K562 (cell line): ENCODE results near the gene DAPK1. TPM values are rescaled to one million over a fixed set of nuclear protein-coding genes. Genes with fewer than 3 reads are reported as not detected.

Experiments used
- ATAC-seq: fragments of 200-7000 bp; cut with Tn5 transposase; 3 replicates; pipeline ENCODE4 v1.9.1; 2020; ENCODE audit warnings: moderate library complexity
- BruUV-seq: library from RNA; stranded (reverse); fragments of 400-500 nt; replicated peaks from 2 replicates; lab custom pipeline; 2021; lab: Mats Ljungman, UMichigan
- CTCF ChIA-PET: fragments of 300-600 bp; formaldehyde crosslinking; extraction: SDS; loops from one replicate; lab custom pipeline; 2021; ENCODE audit warnings: low intra/inter-chr PET ratio; lab: Yijun Ruan, JAX
- POLR2A ChIA-PET: fragments of 300-600, 350-650 bp; sonication (Branson Sonifier 250); formaldehyde crosslinking; extraction: SDS; loops from one replicate; lab custom pipeline; 2021; ENCODE audit warnings: antibody characterized with exemption, inconsistent platforms; lab: Yijun Ruan, JAX
- DNase-seq, 4 experiments: peaks; one replicate each; pipeline versions ENCODE4 v3.0.0 to v3.0.0-alpha.2; 2011 to 2018; ENCODE audit warnings: low spot score in 3 of 4, mixed read lengths in 3 of 4; ENCODE audit errors: extremely low read depth in 1 of 4
- FAIRE-seq: peaks from 2 replicates; lab custom pipeline; 2011; peaks lifted over from hg19 to GRCh38; lab: Jason Lieb, UNC
- H2AFZ ChIP-seq: 2 replicates; pipeline ENCODE4 v1.6.0; 2011; ENCODE audit warnings: low read depth, low read length, control low read depth, inconsistent platforms
- H3K27ac ChIP-seq: fragments of 200-600 bp; 3 replicates; pipeline ENCODE4 v1.8.0; 2011; ENCODE audit warnings: low read depth, mild to moderate bottlenecking, control low read depth, inconsistent platforms, low read length, moderate library complexity, mixed read lengths; ENCODE audit errors: extremely low read depth
- H3K27me3 ChIP-seq, 2 experiments: fragments of 300-600 bp in 1 of 2; 2 replicates in 1 of 2; 3 replicates in 1 of 2; pipeline versions ENCODE4 v1.6.0 to v1.8.0; 2011; ENCODE audit warnings: inconsistent platforms in 2 of 2, low read length in 2 of 2, mild to moderate bottlenecking in 1 of 2, mixed read lengths in 1 of 2, moderate library complexity in 1 of 2; ENCODE audit not compliant: control insufficient read depth in 2 of 2, insufficient read depth in 2 of 2
- H3K36me3 ChIP-seq: fragments of 300-600 bp; 3 replicates; pipeline ENCODE4 v1.8.0; 2011; ENCODE audit warnings: mild to moderate bottlenecking, low read length, inconsistent platforms; ENCODE audit not compliant: control insufficient read depth, insufficient read depth
- H3K4me1 ChIP-seq, 2 experiments: fragments of 200-600 bp in 1 of 2; replicated peaks in 1 of 2; 2 replicates in 1 of 2; 3 replicates in 1 of 2; pipeline versions ENCODE4 v1.5.1 to v1.8.0; 2011; ENCODE audit warnings: inconsistent platforms in 2 of 2, low read length in 2 of 2, mild to moderate bottlenecking in 1 of 2, mixed read lengths in 1 of 2, moderate library complexity in 1 of 2; ENCODE audit not compliant: control insufficient read depth in 2 of 2, insufficient read depth in 2 of 2
- H3K4me2 ChIP-seq: 2 replicates; pipeline ENCODE4 v1.6.1; 2011; ENCODE audit warnings: low read length, control low read depth, inconsistent platforms, mixed read lengths; ENCODE audit not compliant: insufficient read depth
- H3K4me3 ChIP-seq: fragments of 200-600 bp; sonication (generic), shearing (Covaris generic); 2 replicates; pipeline ENCODE4 v1.5.1; 2016; ENCODE audit warnings: control low read depth, inconsistent platforms
- H3K79me2 ChIP-seq: fragments of 200-600 bp; 3 replicates; pipeline ENCODE4 v1.8.0; 2011; ENCODE audit warnings: low read length, inconsistent platforms; ENCODE audit not compliant: control insufficient read depth, insufficient read depth
- H3K9ac ChIP-seq, 2 experiments: 2 replicates each; pipeline versions ENCODE4 v1.6.0 to v1.6.1; 2011; ENCODE audit warnings: low read depth in 2 of 2, low read length in 2 of 2, control low read depth in 1 of 2, inconsistent platforms in 1 of 2, mild to moderate bottlenecking in 1 of 2, mixed read lengths in 1 of 2; ENCODE audit not compliant: insufficient read depth in 1 of 2
- H3K9me1 ChIP-seq: one replicate; pipeline ENCODE4 v1.6.0; 2011; ENCODE audit warnings: inconsistent platforms, mild to moderate bottlenecking, low read length, moderate library complexity; ENCODE audit not compliant: control insufficient read depth, insufficient read depth
- H3K9me3 ChIP-seq: replicated peaks from 2 replicates; pipeline ENCODE4 v1.5.1; 2011; ENCODE audit warnings: low read depth, low read length, inconsistent platforms; ENCODE audit not compliant: control insufficient read depth, insufficient read depth
- H4K20me1 ChIP-seq: replicated peaks from 2 replicates; pipeline ENCODE4 v1.6.1; 2011; ENCODE audit warnings: low read length, inconsistent platforms, mixed read lengths; ENCODE audit not compliant: control insufficient read depth, insufficient read depth
- ETV1 ChIP-seq: fragments of 450-650 bp; conservative IDR thresholded peaks from 2 replicates; pipeline ENCODE4 v1.6.1; 2016; ENCODE audit warnings: missing genetic modification characterization, control low read depth, low read depth, missing compliant biosample characterization
- ILF3 ChIP-seq: fragments of 450-650 bp; IDR thresholded peaks from 2 replicates; pipeline ENCODE4 v1.6.1; 2018; ENCODE audit warnings: antibody characterized with exemption, mild to moderate bottlenecking, moderate library complexity, borderline replicate concordance
- PTBP1 ChIP-seq: fragments of 200-400 bp; formaldehyde crosslinking; IDR thresholded peaks from 2 replicates; pipeline ENCODE4 v1.6.1; 2017; ENCODE audit warnings: low read depth, low read length
- REST ChIP-seq, 2 experiments: fragments of 450-650 bp; formaldehyde crosslinking in 1 of 2; IDR thresholded peaks; 2 replicates each; pipeline versions ENCODE4 v1.4.0 to v1.6.1; 2014 to 2020; ENCODE audit warnings: mild to moderate bottlenecking in 2 of 2, borderline replicate concordance in 1 of 2, low read depth in 1 of 2
- SP2 ChIP-seq: IDR thresholded peaks from 2 replicates; pipeline ENCODE4 v1.6.1; 2011; ENCODE audit warnings: mild to moderate bottlenecking, low read depth, low read length, moderate library complexity; ENCODE audit not compliant: poor library complexity, severe bottlenecking; ENCODE audit errors: extremely low read depth
- ZNF408 ChIP-seq: fragments of 250-450 bp; sonication (Bioruptor Pico); IDR thresholded peaks from 2 replicates; pipeline ENCODE4 v1.4.0; 2020; ENCODE audit warnings: low read depth, mild to moderate bottlenecking, moderate library complexity
- ZNF644 ChIP-seq: fragments of 200-800 bp; sonication (Bioruptor generic); IDR thresholded peaks from 2 replicates; pipeline ENCODE4 v1.6.1; 2016; ENCODE audit warnings: low read depth, missing genetic modification characterization, missing compliant biosample characterization
- ZNF668 ChIP-seq: fragments of 250-450 bp; sonication (Bioruptor Pico); IDR thresholded peaks from 2 replicates; pipeline ENCODE4 v1.8.0; 2022; ENCODE audit warnings: mild to moderate bottlenecking, inconsistent platforms
- WGBS: fragments of 100-300 bp; shearing (Covaris generic); methylation state at CpG from one replicate; pipeline ENCODE4 v1.1.6; 2016; ENCODE audit warnings: low coverage, mixed read lengths; ENCODE audit not compliant: insufficient coverage; ENCODE audit errors: missing lambda C conversion rate; 5-methylcytosine and 5-hydroxymethylcytosine counted together
- in situ Hi-C: fragments of 300-500 bp; cut with MboI; formaldehyde crosslinking; loops from 4 replicates; pipeline ENCODE4 v1.15.0; 2018; ENCODE audit warnings: inconsistent platforms, mixed read lengths
- intact Hi-C: fragments of 100-400 bp; cut with micrococcal nuclease; formaldehyde crosslinking; loops from 2 replicates; pipeline ENCODE4 v1.14.2; 2022
- polyA plus RNA-seq, 8 experiments: library from polyadenylated mRNA; depleted of rRNA in 4 of 8; stranded (reverse) in 5 of 8; unstranded in 3 of 8; fragments of >200 nt; fragmentation: Nextera tagmentation in 2 of 8; fragmentation: Illumina TruSeq in 1 of 8; extraction: Ambion mirVana in 2 of 8; extraction: Trizol in 1 of 8; gene quantifications; 2 replicates each; pipeline versions ENCODE4 v1.2.1 to v1.2.3, GENCODE V29; 2011 to 2014; ENCODE audit warnings: inconsistent platforms in 1 of 8, missing spikeins in 1 of 8
- total RNA-seq, 7 experiments: library from RNA; depleted of rRNA in 6 of 7; stranded (reverse); fragments of >200 nt in 6 of 7; fragmentation: Illumina TruSeq in 2 of 7; extraction: Trizol in 2 of 7; gene quantifications; 2 replicates each; pipeline versions ENCODE4 v1.2.1 to v1.2.3, GENCODE V29; 2011 to 2021; ENCODE audit warnings: low replicate concordance in 1 of 7
- TF ChIP-seq, protein P1 (sequence below): fragments of 250-450 bp; sonication (Bioruptor Pico); IDR thresholded peaks from 2 replicates; pipeline ENCODE4 v1.8.0; 2021; ENCODE audit warnings: mild to moderate bottlenecking, moderate library complexity
- TF ChIP-seq, protein P2 (sequence below): fragments of 450-650 bp; formaldehyde crosslinking; IDR thresholded peaks from 2 replicates; pipeline ENCODE4 v1.4.0; 2020; ENCODE audit warnings: mild to moderate bottlenecking, moderate library complexity

Gene DAPK1
- total and polyA plus RNA-seq, 9 of the 15 experiments (the other 6 are each of a cell fraction or from before 2014, with no cell fraction given): 1.7 to 26.4 (median 15.8) TPM

DNA sequence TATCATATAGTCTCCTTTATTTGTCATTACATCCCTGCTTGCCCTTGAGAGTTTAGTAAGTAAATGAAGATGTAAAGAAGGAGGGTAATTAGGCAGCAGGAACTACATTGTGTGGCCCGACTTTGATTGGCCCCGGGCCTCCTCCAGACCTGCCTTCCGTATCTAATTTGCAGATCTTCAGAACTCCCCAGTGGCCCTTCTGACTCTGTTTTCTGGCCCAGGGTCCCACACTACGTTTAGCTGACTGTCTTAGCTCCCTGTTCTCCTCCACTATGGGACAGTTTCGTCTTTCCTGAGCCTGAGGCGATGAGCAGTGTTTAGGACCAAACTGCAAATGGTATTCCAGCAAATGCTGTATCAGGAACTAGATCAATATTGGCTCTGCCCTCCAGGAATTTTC, 206.7 kb downstream of the DAPK1 start:
- no peak for FAIRE-seq
- Histone ChIP-seq H3K4me3 (no peak overlapping the region), H3K4me2 (no peak overlapping the region), H3K4me1 (peaks cover 3 to 6% of the 10 kb centered on the region in 2 experiments; a peak in 3 of 5 replicates), H3K9me1 (no peaks in the 10 kb centered on the region), H3K9me3 (no peaks in the 10 kb centered on the region), H3K79me2 (no peaks in the 10 kb centered on the region), H3K27ac (no peak overlapping the region), H3K9ac (no peak overlapping the region), H4K20me1 (no peaks in the 10 kb centered on the region)
- POLR2A ChIA-PET: no interaction called here
- intact Hi-C loops: no loop called here
- BruUV-seq: no TSS peak
- ATAC-seq: peak; percentile 55
- DNase-seq: no peak
- TF ChIP-seq SP2: no peak
- no peak for TF ChIP-seq ZNF644
- no peak for TF ChIP-seq ILF3
- no peak for TF ChIP-seq REST (IDR thresholded peaks at IDR 0.05; ENCODE audit: borderline replicate concordance)
- TF ChIP-seq REST (CRISPR knock-in tag; IDR thresholded peaks at IDR 0.05; ENCODE audit: low read depth): no peak
- no peak for TF ChIP-seq ZNF408 (CRISPR knock-in tag)
- TF ChIP-seq ZNF668: no peak
- TF ChIP-seq PTBP1: no peak
- TF ChIP-seq, protein P1, sequence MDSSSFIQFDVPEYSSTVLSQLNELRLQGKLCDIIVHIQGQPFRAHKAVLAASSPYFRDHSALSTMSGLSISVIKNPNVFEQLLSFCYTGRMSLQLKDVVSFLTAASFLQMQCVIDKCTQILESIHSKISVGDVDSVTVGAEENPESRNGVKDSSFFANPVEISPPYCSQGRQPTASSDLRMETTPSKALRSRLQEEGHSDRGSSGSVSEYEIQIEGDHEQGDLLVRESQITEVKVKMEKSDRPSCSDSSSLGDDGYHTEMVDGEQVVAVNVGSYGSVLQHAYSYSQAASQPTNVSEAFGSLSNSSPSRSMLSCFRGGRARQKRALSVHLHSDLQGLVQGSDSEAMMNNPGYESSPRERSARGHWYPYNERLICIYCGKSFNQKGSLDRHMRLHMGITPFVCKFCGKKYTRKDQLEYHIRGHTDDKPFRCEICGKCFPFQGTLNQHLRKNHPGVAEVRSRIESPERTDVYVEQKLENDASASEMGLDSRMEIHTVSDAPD (CRISPR knock-in tag): no peak
- TF ChIP-seq ETV1: no peak
- TF ChIP-seq, protein P2, sequence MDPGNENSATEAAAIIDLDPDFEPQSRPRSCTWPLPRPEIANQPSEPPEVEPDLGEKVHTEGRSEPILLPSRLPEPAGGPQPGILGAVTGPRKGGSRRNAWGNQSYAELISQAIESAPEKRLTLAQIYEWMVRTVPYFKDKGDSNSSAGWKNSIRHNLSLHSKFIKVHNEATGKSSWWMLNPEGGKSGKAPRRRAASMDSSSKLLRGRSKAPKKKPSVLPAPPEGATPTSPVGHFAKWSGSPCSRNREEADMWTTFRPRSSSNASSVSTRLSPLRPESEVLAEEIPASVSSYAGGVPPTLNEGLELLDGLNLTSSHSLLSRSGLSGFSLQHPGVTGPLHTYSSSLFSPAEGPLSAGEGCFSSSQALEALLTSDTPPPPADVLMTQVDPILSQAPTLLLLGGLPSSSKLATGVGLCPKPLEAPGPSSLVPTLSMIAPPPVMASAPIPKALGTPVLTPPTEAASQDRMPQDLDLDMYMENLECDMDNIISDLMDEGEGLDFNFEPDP (CRISPR knock-in tag): no peak
- TF ChIP-seq, all 486 proteins: peak for 0
- 36% methylated on average over 5 of the region's 6 CpGs for WGBS
- CTCF ChIA-PET: no interaction called here
- H3K27me3 ChIP-seq: no peaks in the 10 kb centered on the region
- H2AFZ ChIP-seq: no peak overlapping the region
- in situ Hi-C loops: no loop called here
- peaks cover 32% of the 10 kb centered on the region; the same call in 2 of the 3 replicates for H3K36me3 ChIP-seq
